ENCODE measurements around the gene UNC13A.

GRCh38 chr19:17687857-17688784 lies at the start of gene UNC13A:
- TF ChIP-seq EZH2 (IDR thresholded peaks at IDR 0.05; ENCODE audit: low read length, missing control alignments) (no peak), CTCF (conservative IDR thresholded peaks at IDR 0.05 in 1 of 2, IDR thresholded peaks at IDR 0.05 in 1 of 2; ENCODE audit: low read depth in 1 of 2, low read length in 2 of 2) (no peak)

Data from fibroblast of lung (primary cell).